Measurements from ENCODE around the gene FGFRL1. TPM values are rescaled to one million over a fixed set of nuclear protein-coding genes. Genes with fewer than 3 reads are reported as not detected.
"Not testable (repeated sequence)": the region's sequence is repeated elsewhere in the genome, so short reads cannot be mapped to it uniquely, and the experiment has no call there.

The FGFRL1 gene
- total and polyA plus RNA-seq, 4 donors, result 13.4 to 31.1 (median 15.2) TPM

- WGBS, 2 donors, result 43 to 56% methylated on average over 12 of the region's 12 CpGs
- no peak for TF ChIP-seq CTCF (IDR thresholded peaks at IDR 0.05; ENCODE audit: control extremely low read depth, extremely low read depth)
- Histone ChIP-seq H3K27me3 (ENCODE audit: control insufficient read depth in 3 of 3, insufficient read depth in 3 of 3, low read length in 2 of 3) (peaks cover 9 to 51% (median 25%) of the 10 kb centered on the region in 3 donors), H3K9ac (ENCODE audit: insufficient read depth in 1 of 2, low read length in 2 of 2) (no peak overlapping the region), H3K9me3 (ENCODE audit: control insufficient read depth in 4 of 4, insufficient read depth in 3 of 4, low read length in 3 of 4) (peaks cover 0 to 11% (median 0%) of the 10 kb centered on the region in 4 donors), H3K4me3 (no peak overlapping the region), H3K36me3 (ENCODE audit: control insufficient read depth in 4 of 4, insufficient read depth in 4 of 4, low read length in 4 of 4) (no peaks in the 10 kb centered on the region), H3K4me1 (ENCODE audit: control insufficient read depth in 5 of 5, insufficient read depth in 5 of 5, low read length in 5 of 5) (peaks cover 0 to 16% (median 3%) of the 10 kb centered on the region in 5 donors), H3K27ac (ENCODE audit: low read depth in 1 of 2, low read length in 1 of 2) (no peak overlapping the region)
- DNase-seq (no peak), ATAC-seq (ENCODE audit: insufficient read depth, low FRiP score) (no peak)
These were observed 13.2 kb upstream of the FGFRL1 start for GRCh38 chr4:998096-998691.

- 56 to 61% methylated on average over 16 to 21 of the region's 21 CpGs for WGBS, 2 donors
- not testable (repeated sequence) for H3K36me3 ChIP-seq (ENCODE audit: control insufficient read depth in 4 of 4, insufficient read depth in 4 of 4, low read length in 4 of 4); H3K27ac ChIP-seq (ENCODE audit: low read depth in 1 of 2, low read length in 1 of 2); DNase-seq; H3K4me3 ChIP-seq; H3K9ac ChIP-seq (ENCODE audit: insufficient read depth in 1 of 2, low read length in 2 of 2); ATAC-seq (ENCODE audit: insufficient read depth, low FRiP score)
- H3K4me1 ChIP-seq (ENCODE audit: control insufficient read depth in 5 of 5, insufficient read depth in 5 of 5, low read length in 5 of 5), result peaks cover 0 to 20% (median 3%) of the 10 kb centered on the region in 5 donors
- H3K27me3 ChIP-seq (ENCODE audit: control insufficient read depth in 3 of 3, insufficient read depth in 3 of 3, low read length in 2 of 3), result peaks cover 14 to 60% (median 33%) of the 10 kb centered on the region in 3 donors
- peaks cover 0 to 11% (median 0%) of the 10 kb centered on the region in 4 donors for H3K9me3 ChIP-seq (ENCODE audit: control insufficient read depth in 4 of 4, insufficient read depth in 3 of 4, low read length in 3 of 4)
These were observed 12.1 kb upstream of the FGFRL1 start for GRCh38 chr4:999240-999863.

GRCh38 chr4:999882-1000425 lies 11.5 kb upstream of the FGFRL1 start:
- no peak for TF ChIP-seq CTCF (IDR thresholded peaks at IDR 0.05; ENCODE audit: control extremely low read depth, extremely low read depth)
- no peak for DNase-seq
- Histone ChIP-seq H3K4me3 (no peak overlapping the region), H3K9me3 (ENCODE audit: control insufficient read depth in 4 of 4, insufficient read depth in 3 of 4, low read length in 3 of 4) (peaks cover 0 to 11% (median 0%) of the 10 kb centered on the region in 4 donors), H3K27me3 (ENCODE audit: control insufficient read depth in 3 of 3, insufficient read depth in 3 of 3, low read length in 2 of 3) (peaks cover 14 to 65% (median 33%) of the 10 kb centered on the region in 3 donors), H3K36me3 (ENCODE audit: control insufficient read depth in 4 of 4, insufficient read depth in 4 of 4, low read length in 4 of 4) (no peaks in the 10 kb centered on the region), H3K4me1 (ENCODE audit: control insufficient read depth in 5 of 5, insufficient read depth in 5 of 5, low read length in 5 of 5) (peaks cover 0 to 20% (median 3%) of the 10 kb centered on the region in 5 donors), H3K9ac (ENCODE audit: insufficient read depth in 1 of 2, low read length in 2 of 2) (no peak overlapping the region), H3K27ac (ENCODE audit: low read depth in 1 of 2, low read length in 1 of 2) (no peak overlapping the region)
- WGBS, 2 donors, result 55 to 67% methylated on average over 18 of the region's 18 CpGs
- no peak for ATAC-seq (ENCODE audit: insufficient read depth, low FRiP score)

GRCh38 chr4:1000686-1001260 lies 10.7 kb upstream of the FGFRL1 start:
- 86 to 95% methylated on average over 15 of the region's 15 CpGs for WGBS, 2 donors

More at GRCh38 chr4:1000686-1001260, 10.7 kb upstream of the FGFRL1 start:
- peaks cover 14 to 65% (median 33%) of the 10 kb centered on the region in 3 donors for H3K27me3 ChIP-seq (ENCODE audit: control insufficient read depth in 3 of 3, insufficient read depth in 3 of 3, low read length in 2 of 3)
- ATAC-seq (ENCODE audit: insufficient read depth, low FRiP score), result no peak
- peaks cover 0 to 13% (median 0%) of the 10 kb centered on the region in 4 donors for H3K9me3 ChIP-seq (ENCODE audit: control insufficient read depth in 4 of 4, insufficient read depth in 3 of 4, low read length in 3 of 4)
- TF ChIP-seq CTCF (IDR thresholded peaks at IDR 0.05; ENCODE audit: control extremely low read depth, extremely low read depth), result no peak
- peaks cover 0 to 20% (median 3%) of the 10 kb centered on the region in 5 donors for H3K4me1 ChIP-seq (ENCODE audit: control insufficient read depth in 5 of 5, insufficient read depth in 5 of 5, low read length in 5 of 5)
- H3K4me3 ChIP-seq, result no peak overlapping the region
- H3K36me3 ChIP-seq (ENCODE audit: control insufficient read depth in 4 of 4, insufficient read depth in 4 of 4, low read length in 4 of 4), result no peaks in the 10 kb centered on the region
- no peak overlapping the region for H3K27ac ChIP-seq (ENCODE audit: low read depth in 1 of 2, low read length in 1 of 2)
- H3K9ac ChIP-seq (ENCODE audit: insufficient read depth in 1 of 2, low read length in 2 of 2), result no peak overlapping the region
- no peak for DNase-seq
